ENCODE measurements around the gene UBE2F.

The UBE2F gene, protein sequence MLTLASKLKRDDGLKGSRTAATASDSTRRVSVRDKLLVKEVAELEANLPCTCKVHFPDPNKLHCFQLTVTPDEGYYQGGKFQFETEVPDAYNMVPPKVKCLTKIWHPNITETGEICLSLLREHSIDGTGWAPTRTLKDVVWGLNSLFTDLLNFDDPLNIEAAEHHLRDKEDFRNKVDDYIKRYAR

DNA sequence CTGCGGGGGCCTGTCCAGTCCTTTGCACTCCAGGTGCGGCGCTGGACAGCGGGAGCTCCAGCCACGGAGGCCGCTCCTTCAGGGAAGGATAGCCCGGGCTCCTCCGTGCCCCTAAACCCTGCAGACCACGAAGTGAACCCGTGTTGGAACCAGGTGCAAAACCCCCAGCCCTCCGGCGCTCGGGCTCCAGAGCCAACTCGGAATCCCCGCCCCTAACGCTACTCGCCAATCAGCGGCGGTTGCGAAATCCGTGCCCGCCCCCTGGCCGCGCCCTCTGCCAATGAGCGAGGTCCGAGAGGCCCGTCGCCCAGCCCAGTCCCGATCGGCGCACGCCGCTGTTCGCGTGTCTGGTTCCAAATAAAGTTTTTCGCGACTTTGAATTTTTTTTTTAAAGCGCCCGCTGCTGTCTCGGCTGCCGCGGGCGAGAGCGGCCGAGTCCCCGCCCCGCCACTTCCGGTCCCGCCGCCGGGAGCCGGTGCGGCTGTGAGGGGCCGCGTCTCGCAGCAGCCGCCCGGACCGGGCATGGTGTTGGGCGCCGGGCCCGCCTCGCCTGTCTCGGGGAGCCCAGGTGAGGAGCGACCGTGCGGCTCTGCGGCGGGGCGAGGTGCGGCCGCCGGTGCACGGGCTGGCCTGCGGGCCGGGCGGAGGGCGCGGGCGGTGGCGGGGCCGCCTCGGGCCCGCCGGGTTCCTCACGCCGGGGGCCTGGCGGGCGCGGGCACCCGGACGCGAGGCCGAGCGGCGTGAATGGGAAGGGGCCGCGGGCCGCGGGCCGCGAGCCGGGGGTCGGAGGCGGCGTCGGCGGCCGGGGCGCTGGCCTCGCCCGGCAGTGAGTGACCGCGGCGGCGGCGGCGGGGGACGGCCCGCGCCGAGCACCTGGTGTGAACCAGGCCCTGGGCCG lies at the start of gene UBE2F:
Gene UBE2F (plus strand): TSS at position 450 of the 898 bp plus-strand sequence. CDS start 6,094 bp downstream, outside the sequence.
- peak; percentile 97 for DNase-seq

DNA sequence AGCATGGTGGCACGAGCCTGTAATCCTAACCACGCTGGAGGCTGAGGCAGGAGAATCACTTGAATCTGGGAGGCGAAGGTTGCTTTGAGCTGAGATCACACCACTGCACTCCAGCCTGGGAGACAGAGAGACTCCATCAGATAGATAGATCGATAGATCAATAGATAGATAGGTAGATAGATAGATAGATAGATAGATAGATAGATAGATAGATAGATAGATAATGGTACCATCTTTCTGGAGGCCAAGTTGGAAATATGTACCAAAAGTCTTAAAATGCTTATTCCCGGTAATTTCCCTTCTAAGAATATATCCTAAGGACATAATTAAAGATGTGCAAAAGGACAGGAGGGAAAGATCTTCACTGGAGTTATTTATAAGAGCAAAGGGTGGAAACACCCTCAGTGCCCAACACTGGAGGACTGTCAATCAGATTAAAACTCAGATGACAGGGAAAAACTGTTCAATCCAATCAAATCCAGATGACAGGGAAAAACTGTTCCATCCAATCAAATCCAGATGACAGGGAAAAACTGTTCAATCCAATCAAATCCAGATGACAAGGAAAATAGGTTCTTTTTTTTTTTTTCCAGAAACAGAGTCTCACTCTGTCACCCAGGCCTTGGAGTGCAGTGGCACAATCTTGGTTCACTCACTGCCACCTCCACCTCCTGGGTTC lies 49.0 kb upstream of the UBE2F start:
- no peak for DNase-seq

DNA sequence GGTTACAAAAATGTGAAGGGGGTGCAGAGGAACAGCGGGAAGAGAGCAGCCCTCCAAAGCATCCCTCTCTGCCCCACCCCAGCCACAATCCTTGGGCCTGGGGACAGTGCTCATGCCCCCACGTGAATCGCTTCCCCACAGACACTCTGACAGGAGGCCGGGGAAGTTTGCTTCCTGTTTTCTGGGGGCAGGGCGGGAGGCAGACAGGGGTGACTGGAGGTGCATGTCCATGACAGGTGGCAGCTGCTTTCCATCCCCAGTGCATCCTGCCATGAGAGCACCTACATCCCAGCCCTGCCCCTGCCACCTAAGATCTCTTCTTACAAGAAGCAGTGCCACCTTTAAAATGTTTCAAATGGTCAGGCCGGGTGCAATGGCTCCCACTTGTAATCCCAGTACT lies 47.2 kb upstream of the UBE2F start:
- DNase-seq: no peak

DNA sequence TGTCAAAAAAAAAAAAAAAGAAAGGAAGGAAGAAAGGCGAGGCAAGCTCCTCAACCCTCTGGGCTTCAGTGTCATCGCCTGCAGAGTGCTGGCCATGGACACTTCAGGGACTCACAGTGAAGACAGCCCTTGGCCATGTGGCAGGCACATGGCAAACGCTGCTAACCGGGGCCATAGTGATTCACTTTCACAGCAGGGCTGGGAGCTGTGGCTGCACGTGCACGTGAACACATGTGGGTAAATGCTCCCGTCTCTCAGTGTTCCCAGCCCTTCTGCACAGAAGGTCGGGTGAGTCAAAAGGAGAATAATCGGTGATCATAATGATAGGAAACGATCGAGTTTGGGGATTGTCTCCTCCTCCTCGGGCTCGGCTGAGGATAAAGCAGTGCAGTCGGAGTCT lies 46.1 kb upstream of the UBE2F start:
- no peak for DNase-seq

DNA sequence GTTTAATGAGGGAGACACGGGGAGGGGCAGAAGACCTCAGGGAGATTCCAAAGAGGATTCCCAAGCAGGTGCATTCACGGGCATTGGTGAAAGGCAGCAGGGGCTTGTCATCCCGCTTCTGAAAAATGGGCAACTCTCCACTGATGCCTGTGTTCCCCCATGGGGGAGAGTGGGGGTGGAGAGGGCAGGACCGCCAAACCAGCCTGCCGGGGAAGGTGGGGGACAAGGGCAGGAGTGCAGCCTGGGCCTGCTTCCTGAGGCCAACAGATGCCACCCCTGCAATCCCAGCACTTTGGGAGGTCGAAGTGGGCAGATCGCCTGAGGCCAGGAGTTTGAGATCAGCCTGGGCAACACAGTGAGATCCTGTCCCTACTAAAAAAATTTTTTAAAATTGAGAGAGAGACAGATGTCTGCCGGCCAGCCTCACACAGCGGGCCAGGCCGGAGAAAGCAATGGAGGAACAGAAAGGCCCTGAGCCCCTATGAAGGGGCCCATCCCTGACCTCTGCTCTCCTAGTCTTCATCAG lies 44.8 kb upstream of the UBE2F start:
- no peak for DNase-seq

DNA sequence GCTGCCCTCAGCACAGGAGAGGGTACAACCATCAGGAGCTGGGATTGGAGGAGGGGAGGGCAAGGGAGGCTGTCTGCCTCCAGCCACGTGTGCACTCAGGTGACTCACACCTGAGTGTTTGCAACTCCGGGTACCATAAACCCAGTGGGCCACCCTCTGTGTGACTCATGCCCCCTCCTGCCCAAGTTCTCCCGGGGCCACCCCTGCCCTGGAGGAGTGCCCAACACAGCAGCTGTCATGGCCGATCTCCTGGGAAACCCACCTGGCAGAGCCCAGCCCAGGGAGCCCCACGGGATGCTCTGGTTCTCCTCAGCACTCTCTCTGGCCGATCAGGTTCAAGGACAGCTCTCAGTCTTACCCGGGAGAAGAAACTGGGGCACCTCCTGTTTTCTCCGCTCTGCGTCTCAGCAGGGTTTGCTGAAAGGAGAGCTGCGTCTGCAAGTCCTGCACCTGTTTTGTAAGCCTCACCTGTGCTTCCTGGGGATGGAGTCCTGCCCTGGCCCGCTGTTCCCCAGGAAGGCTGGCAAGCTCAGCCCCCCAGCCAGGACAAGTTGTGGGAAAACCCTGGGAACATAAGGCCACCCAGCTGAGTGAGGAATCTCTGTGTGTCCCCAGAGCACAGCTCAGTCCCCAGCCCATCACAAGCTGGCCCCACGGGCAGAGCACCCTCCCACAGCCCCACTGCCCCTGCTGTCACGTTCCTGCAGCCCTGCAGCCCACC lies 44.0 kb upstream of the UBE2F start:
- DNase-seq: no peak

DNA sequence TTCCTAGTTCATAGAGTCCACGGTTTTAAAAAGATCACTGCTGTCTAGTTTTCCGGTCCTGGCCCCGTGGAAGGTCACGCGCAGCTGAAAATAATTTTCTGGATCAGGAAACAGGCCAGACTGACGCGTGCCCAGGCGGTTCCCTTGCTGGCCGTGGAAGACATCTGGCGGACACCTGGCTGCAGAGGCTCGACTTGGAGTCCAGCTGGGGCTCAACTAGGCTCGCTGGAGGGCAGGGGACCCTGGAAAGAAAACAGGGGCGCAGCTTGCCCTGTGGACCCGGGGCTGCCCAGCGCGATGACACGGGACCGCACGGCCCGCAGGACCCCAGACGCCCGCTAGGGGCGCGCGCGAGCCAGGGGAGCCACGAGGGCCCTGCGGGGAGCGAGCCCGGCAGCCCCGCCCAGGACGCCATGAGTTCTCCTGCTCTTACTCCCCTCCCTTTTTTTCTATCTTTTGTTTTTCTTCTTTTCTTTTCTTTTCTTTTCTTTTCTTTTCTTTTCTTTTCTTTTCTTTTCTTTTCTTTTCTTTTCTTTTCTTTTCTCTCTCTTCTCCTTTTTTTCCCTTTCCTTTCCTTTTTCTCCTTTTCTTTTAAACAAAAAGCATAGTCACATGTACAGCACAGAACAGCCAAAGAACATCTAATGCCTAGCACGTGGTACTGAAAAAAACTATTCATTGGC lies 43.2 kb upstream of the UBE2F start:
- peak; percentile 82 for DNase-seq

DNA sequence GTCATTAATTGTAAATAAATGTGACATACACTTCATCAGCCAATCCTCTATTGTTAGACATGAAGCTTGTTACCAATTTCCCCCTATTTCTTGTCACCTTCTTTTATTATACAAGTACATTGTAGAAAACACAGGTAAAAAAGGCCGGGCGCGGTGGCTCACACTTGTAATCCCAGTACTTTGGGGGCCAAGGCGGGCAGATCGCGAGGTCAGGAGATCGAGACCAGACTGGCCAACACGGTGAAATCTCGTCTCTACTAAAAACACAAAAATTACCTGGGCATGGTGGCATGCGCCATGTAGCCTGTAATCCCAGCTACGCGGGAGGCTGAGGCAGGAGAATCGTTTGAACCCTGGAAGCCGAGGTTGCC lies 42.7 kb upstream of the UBE2F start:
- DNase-seq: no peak

DNA sequence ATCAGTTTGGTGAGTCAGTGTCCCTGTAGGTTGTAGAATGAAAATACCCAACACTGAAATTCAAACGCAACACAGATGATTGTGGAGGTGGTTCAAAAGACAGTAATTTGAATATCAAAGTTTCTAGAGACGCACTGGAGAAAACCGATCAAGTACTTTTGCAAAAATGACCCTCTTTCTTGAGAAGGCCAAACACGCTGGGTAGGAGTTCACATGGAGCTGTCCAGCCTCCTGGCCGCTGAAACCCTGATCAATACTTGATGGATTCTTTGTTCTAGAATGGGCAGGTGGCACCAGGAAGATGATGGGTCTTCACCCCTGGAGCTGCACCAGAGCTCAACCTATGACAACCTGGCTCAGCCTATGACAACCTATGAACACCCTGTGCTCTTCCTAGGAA lies 39.7 kb upstream of the UBE2F start:
- DNase-seq: no peak

DNA sequence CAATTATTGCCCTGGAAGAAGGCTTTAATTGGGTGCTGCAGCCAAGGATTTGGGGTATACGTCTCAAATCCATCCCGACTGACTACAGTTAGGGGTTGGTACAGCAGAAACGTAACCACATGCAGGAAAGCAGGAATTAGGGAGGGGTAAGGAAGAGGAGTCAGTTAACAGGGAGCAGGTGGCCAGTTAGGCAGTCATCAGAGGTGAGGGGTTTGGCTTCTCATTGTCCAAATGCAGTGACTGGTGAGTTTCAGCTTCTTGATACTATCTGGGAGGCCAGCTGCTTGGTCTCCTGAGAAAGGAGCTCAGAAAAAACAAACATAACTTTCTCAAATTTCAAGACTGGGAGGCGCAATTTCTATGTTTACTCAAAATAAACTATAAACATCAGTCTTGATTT lies 38.8 kb upstream of the UBE2F start:
- DNase-seq: no peak

DNA sequence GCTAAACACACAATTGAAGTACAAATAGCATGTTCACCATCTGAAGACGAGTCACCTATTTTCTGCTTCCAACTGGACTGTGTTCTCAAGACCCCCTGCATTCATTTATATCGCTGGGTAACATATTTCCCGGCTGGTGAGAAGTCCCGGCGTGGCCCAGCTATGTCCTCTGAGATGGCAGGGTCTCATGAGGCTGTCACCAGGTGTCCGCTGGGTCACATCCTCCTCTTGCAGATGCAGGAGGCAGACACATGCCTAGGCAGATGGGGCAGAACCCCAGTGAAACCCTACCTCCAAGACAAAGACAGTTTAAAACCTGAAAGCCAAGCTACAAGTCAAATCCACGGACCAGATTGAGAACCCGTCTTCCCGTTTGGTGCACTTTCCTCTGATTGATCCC lies 36.8 kb upstream of the UBE2F start:
- DNase-seq: no peak

DNA sequence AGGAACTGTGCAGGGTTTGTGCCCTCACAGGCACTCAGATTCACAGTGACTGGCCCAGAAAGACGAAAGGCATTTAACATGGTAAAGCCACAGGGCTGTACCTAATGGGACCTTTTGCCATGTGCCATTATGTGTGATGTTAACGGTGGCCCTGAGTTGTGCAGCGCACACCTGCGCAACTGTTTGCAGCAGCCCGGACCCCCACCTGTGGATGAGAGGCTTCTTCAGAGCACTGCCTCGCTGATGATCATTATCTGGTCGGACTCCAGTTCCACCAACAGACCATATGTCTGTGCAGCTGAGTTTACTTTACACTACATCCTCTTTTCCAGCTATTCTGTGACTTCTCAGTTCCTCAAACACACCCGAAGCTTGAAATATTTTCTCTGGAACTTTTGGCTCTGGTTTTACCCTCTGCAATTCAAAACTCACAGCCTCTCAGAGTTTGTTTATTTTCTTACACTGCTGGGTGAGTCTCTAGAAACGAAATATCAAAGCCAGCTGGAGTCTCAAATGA lies 35.6 kb upstream of the UBE2F start:
- no peak for DNase-seq

DNA sequence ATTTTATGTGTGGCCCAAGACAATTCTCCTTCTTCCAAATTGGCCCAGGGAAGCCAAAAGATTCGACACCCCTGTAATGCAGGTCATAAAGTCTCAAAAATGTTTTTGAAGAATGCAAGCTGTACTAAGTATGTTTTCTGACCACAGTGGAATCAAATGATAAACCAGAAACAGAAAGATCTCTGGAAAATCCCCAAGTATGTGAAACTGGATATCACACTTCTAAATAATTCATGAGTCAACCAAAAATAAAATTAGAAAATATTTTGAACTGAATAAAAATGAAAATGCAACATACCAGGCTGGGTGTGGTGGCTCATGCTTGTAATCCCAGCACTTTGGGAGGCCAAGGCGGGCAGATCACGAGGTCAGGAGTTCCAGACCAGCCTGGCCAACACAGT lies 34.1 kb upstream of the UBE2F start:
- no peak for DNase-seq

DNA sequence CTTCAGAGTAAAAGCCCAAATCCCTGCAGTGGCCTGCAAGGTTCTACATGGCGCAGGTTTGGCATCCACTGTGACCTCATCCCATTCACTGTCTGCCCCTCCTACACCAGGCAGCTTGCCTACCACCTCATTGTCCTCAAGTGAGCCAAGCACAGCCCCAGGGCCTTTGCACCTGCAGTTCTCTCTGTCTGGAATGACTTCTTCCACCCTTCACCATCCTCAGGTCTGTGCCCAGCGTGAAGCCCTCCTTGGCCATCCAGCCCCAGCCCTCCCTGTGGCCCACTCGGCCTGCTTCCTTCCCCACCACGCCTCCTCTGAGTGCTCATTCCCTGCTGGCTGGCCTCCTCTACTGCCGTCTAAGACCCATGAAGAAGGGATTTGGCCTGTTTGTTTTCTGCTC lies 32.6 kb upstream of the UBE2F start:
- no peak for DNase-seq

DNA sequence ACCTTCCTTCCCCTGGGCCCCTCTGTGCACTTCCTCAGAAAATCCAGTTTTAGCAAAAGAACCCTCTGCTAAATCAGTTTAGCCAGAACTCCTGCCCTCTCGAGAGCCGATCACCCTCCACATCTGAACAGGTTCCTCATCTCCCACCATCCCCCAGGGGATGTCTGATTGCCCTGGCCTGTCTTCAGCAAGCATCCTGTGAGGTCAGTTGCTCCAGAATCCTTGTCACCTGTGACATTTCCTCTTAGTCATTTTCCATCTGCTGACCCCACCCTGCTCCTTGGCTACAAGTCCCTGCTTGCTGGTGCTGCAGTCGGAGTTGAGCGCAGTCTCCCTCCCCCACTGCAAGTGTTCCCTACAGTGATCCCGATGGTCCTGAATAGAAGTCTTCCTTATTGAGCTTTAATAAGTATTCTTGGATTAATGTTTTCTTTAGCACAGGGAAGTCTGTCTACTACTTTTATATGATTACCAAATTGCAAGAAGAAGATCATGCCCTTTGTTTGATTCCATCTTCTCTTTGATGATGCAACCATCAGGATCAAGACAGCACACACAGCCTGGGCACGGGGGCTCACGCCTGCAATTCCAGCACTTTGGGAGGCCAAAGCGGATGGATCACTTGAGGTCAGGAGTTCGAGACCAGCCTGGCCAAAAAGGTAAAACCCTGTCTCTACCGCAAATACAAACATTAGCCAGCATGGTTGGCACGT lies 30.9 kb upstream of the UBE2F start:
- no peak for DNase-seq

DNA sequence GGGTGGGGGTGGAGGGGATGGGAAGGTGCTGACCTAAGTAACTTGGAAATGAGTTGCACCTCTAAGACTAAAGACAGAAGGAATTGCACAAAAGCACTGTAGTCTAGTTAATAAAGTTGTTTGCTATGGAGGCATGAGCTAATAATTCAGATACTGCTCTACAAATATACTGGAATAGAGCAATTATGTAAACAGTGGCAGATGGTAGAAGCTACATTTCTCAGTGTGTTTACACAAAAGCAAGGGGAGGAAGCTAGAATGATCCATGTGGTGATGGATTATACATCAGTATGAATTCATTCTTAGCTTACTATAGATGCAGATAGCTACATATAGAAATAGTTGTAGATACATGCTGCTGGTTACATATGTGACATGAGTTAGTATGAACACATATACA lies 27.6 kb upstream of the UBE2F start:
- no peak for DNase-seq

DNA sequence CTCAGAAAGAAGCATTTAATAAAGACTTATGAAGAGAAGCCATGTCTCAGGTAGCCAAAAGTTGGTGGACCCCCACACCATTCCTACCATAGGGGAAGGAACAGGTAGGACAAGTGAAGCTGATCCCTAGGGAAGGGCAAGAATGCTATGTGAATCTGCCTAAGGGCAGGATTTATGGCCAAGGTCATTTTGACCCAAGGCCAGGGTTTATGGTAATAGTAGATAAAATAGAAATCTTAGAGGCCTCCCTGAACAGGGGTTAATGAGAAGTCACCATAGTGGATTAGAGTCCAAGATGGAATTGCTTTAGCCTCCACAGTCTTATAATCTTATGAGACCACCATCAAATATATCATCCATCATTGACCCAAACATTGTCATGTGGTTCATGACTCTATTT lies 26.0 kb upstream of the UBE2F start:
- DNase-seq: no peak

DNA sequence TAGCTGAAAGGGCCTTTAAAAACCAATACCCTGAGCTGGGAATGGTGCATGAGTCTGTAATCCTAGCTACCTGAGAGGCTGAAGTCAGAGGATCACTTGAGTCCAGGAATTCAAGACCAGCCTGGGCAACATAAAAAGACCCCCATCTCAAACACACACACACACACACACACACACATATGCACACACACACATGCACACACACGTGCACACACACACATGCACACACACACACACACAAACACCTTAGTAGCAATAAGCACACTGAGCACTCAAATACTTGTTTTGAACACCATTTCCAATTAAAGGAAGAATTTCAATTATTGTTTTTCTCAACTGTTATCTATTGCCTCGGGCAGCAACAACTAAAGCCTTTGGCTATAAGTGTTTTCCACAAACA lies 25.6 kb upstream of the UBE2F start:
- DNase-seq: no peak

DNA sequence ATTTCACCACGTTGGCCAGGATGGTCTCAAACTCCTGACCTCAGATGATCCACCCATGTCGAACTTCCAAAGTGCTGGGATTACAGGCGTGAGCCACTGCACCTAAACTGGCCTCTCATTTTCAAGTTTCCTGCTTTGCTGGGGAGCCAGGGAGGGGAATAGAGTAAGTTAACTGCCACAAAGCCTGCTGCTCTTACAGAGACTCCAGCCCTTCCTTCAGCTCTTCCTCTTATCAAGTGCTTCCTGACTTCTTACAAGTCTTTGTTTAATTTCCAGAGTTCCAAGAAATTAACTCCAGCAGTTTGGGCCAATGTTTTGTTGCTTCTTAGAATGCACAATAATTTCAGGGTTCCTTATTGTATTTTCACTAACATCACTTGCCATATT lies 24.3 kb upstream of the UBE2F start:
- DNase-seq: no peak

DNA sequence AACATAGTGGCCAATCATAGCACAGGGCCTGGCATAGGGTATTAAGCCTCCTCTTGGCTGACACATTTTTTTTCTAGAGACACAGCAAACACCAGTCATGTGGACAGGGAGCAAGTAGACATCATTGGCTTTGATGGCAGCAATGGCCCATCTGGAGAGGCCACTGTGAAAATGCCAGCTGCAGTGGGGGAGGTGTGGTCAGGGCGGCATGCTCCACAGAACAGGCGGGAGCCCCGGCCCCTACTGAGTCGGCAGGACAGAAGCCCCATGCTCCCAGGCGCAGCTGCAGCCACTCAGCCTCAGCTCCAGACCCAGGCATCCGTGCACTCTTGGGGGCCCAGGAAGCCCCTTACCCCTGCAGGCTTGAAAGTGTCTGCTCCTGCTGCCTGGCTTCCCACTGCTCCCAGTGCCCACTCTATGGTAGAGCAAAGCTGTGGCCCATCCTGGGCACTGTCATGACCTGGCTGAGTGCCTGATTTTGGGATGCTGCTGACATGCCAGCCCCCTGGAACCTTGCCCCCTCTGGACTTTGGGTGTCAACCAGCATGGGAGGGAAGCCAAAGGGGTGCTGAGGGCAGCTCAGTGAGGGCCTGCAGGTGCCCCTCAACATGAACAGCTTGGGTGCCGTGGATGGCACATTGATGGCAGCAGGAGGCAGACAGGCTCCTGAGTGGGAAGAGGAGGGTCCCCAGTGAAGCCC lies 23.3 kb upstream of the UBE2F start:
- no peak for DNase-seq

DNA sequence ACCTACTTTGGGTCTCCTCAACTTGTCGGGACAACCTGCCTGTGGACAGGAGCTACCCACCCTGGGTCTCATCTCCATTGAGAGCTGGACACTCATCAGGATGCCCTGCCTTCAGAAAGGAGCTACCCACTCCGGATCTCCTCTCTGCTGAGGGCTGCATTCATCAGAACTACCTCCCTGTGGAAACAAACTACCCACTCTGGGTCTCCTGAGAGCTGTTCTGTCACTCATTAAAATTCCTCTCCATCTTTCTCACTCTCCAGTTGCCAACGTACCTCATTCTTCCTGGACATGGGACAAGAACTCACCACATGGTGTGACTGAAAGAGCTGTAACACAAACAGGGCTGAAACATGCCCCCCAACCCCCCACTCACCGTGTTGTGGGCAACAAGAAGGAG lies 22.5 kb upstream of the UBE2F start:
- DNase-seq: no peak
